Adipose tissue (tissue), 3 donors: ENCODE results near the gene ZNF577. TPM values are rescaled to one million over a fixed set of nuclear protein-coding genes. Genes with fewer than 3 reads are reported as not detected.

Experiments
- H3K27ac ChIP-seq: one replicate; pipeline ENCODE4 v1.5.1; 2013; ENCODE audit warnings: low read depth, low read length
- WGBS, 3 donors: extraction: QIAGEN DNeasy Blood & Tissue Kit; methylation state at CpG; one replicate each; pipeline ENCODE4 v1.1.7; 2013; 5-methylcytosine and 5-hydroxymethylcytosine counted together
- polyA plus RNA-seq, 3 donors: library from polyadenylated mRNA; stranded (reverse); fragments of 200-250 nt; gene quantifications; one replicate each; pipeline ENCODE4 v1.2.3, GENCODE V29; 2013
- donor health status: healthy with polysubstance abuse.
- donor health status: Bipolar disorder and iron deficiency.
- donor health status: healthy.

Gene ZNF577
- polyA plus RNA-seq, 3 donors: 6.7 to 11.2 (median 6.8) TPM

DNA sequence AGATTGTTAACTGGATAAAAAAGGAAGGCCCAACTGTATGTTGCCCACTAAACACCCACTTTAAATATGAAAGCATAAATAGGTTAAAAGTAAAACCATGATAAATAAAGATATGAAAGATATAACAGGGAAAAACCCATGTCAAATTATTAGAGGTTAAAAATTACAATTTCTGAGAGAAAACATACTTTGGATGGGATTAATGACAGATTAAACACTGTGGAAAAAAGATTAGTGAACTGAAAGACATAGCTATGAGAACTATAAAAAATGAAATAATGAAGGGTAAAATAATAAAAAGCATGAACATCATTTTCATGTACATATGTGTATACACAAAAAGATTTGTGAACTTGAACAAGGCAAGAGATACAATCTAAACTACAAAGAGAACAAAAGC is 2.2 kb upstream of the ZNF577 start:
- no peak overlapping the region for H3K27ac ChIP-seq

DNA sequence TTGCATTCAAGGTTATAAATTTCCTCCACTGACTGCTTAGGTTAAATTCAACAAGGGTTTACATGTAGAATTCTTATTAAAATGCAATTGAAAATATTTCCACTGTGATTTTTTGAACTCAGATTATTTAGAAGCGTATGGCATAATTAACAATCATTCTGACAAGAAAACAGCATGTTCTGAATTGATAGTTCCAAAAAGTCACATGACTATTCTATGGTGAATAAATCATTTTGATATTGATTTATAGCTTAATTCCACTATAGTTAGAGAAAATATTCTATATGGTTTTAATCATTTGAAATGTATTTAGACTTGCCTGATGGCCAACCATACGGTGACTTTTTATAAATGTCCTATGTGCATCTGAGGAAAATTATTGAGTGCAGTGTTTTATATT is 3.0 kb downstream of the ZNF577 start:
- 93 to 96% (median 95%) methylated on average over 2 of the region's 2 CpGs for WGBS, 3 donors
- no peak overlapping the region for H3K27ac ChIP-seq

DNA sequence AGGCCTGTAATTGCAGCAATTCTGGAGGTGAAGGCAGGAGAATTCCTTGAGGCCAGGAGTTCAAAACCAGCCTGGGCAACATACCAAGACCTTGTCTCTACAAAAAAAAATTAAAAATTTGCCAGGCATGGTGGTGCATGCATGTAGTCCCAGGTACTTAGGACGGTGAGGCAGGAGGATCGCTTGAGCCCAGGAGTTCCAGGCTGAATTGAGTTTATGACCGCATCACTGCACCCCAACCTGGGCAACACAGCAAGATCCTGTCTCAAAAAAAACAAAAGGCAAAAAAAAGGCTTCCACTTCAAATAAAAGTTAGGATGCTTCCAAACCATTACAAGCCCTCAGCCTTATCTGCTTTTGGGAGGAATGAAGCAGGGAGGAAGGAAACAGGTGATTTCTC is 5.2 kb downstream of the ZNF577 start:
- H3K27ac ChIP-seq: no peak overlapping the region
- 98% methylated on average over 3 of the region's 3 CpGs for WGBS, 3 donors

DNA sequence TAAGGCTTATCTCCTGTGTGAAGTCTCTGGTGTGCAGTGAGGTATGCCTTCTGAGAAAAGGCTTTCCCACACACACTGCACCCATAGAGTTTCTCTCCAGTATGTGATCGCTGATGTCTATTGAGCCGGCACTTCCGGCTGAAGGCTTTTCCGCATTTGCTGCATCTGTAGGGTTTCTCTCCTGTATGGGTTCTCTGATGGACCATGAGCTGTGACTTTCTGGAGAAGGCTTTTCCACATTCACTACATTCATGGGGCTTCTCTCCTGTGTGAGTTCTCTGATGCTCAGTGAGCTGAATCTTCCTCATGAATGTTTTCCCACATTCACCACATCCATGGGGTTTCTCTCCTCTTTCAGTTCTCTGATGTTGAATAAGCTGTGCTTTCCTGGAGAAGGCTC is 14.7 kb downstream of the ZNF577 start:
- H3K27ac ChIP-seq: no peak overlapping the region
- 98 to 99% (median 99%) methylated on average over 4 of the region's 4 CpGs for WGBS, 3 donors

DNA sequence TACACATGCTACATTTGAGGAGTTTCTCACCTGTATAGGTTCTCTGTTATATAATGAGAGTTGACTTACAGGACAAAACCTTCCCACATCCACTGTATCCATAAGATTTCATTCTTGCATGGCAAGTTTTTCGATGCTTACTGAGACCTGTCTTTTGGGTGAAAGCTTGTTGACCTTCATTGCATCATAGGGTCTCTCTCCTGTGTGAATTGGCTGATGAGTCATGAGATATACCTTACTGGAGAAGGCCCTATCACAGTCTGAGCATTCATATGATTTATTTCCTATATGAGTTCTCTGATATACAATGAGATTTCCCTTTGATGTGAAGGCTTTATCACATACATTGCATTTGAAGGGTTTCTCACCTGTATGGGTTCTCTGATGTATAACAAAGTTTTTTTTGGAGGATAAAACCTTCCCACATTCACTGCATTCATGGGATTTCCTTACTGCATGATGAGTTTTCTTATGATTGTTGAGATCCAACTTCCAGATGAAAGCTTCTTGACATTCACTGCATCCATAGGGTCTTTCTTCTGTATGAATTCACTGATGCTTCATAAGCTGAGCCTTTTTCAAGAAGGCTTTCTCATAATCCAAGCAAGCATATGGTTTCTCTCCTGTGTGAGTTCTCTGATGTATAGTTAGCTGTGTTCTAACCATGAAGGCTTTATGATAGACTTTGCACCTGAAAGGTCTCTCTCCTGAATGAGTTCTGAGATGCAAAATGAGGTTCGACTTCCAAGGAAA is 25.7 kb downstream of the ZNF577 start:
- 94 to 99% (median 96%) methylated on average over 2 of the region's 2 CpGs for WGBS, 3 donors
- H3K27ac ChIP-seq: no peak overlapping the region

DNA sequence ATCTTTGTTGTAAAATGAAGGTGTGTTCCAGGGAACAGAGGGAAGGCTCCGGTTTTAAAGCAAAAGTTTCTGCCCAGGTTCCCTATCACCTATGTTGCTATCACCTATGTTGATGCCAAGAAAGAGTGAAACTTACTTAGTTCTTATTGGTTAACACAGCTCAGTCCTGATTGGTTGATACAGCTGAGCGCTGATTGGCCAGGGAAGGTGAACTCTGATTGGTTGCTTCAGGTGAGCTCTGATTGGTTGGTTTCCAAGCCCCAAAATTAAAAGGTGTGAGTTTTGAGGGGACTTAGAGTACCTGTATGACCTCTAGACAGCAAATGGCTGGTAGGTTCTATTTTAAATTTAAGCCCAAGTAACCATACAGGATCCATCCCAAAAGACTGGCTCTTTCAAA is 50.6 kb downstream of the ZNF577 start:
- 95 to 97% (median 96%) methylated on average over 2 of the region's 2 CpGs for WGBS, 3 donors
- no peak overlapping the region for H3K27ac ChIP-seq

DNA sequence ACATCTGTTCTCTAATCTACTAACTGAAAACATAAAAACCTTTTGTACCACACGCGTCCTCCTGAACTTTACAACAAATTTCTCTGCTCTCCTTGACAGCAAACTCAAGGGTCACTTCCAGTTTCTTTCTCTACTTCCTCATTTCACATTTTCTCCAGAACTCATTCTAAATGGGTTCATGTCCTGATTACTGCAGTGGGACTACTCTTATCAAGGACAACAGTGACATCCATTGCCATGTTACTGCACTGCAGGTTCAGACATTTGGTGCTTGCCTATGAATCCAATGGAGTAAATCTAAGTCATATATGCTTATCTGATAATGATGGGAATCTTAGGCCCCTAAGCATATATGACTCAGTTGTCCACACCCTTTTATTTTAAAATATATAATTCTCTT is 57.5 kb downstream of the ZNF577 start:
- no peak overlapping the region for H3K27ac ChIP-seq
- 72 to 89% (median 80%) methylated on average over 2 of the region's 2 CpGs for WGBS, 3 donors

DNA sequence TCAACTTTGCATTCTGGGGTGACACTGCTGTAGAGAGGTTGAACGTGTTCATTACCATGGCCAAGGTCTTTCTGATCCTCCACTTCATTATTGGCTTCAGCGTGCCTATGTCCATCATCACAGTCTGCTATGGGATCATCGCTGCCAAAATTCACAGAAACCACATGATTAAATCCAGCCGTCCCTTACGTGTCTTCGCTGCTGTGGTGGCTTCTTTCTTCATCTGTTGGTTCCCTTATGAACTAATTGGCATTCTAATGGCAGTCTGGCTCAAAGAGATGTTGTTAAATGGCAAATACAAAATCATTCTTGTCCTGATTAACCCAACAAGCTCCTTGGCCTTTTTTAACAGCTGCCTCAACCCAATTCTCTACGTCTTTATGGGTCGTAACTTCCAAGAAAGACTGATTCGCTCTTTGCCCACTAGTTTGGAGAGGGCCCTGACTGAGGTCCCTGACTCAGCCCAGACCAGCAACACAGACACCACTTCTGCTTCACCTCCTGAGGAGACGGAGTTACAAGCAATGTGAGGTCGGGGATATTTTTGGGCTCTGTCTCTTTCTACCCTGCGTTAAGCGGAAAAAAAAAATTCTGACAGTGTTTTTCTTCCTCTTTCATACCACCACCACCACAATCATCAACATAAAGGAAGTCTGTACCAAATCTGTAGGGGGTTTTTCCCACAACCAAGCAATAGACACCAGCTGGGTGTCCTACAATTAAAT is 63.3 kb downstream of the ZNF577 start:
- H3K27ac ChIP-seq: no peak overlapping the region

DNA sequence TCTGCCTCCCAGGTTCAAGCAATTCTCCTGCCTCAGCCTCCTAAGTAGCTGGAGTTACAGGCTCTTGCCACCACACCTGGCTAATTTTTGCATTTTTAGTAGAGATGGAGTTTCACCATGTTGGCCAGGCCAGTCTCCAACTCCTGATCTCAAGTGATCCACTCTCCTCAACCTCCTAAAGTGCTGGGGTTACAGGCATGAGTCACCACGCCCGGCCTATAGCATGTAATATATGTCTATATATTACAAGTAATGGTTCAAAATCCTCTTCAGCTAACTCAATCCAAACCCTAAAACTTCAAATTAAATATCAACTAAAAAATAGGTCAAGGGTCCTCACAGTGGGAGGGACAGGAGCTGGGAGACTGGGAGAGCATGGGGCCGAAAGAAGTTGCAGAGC is 64.8 kb downstream of the ZNF577 start:
- H3K27ac ChIP-seq: no peak overlapping the region
- 92 to 94% (median 93%) methylated on average over 3 of the region's 3 CpGs for WGBS, 3 donors

More for the DNA sequence above, 63.3 kb downstream of the ZNF577 start:
- 72 to 87% (median 81%) methylated on average over 13 of the region's 13 CpGs for WGBS, 3 donors

DNA sequence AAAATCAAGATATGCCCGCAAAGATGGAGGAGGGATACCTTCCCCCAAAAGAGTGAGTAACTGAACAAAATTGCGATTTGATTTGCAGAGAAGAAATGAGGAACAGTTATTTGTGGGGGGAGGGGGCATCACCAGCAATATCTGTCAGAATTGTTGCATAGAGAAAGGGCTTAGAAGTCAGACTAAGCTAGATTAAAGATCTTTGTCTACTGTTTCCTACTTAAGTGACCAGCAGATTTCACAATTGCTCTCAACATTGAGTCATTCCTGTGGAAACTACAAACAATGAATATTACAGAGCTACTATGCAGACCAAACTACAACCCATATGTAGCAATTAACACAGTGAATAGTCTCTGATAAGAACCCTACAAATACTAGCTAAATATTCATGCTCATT is 65.4 kb downstream of the ZNF577 start:
- no peak overlapping the region for H3K27ac ChIP-seq

DNA sequence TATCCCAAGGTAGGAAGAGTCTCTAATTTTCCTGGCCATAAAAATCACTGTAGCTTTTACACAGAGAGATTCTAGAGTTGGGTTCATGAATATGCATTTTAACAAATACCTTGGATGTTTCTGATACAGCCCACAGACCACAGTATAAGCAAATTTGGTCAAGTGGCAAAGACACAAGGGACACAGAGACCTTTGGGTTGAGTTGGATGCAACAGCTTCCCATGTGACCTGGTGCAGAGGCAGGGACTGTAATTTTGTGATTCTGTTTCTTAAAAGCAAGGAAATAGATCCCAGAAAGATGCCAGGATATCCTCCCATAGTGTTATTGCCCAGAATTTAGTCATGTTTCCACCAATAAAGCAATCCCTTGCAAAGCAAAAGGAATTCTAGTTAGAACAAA is 65.8 kb downstream of the ZNF577 start:
- H3K27ac ChIP-seq: no peak overlapping the region

More for the DNA sequence above, 65.4 kb downstream of the ZNF577 start:
- 69 to 85% (median 83%) methylated on average over 2 of the region's 2 CpGs for WGBS, 3 donors

DNA sequence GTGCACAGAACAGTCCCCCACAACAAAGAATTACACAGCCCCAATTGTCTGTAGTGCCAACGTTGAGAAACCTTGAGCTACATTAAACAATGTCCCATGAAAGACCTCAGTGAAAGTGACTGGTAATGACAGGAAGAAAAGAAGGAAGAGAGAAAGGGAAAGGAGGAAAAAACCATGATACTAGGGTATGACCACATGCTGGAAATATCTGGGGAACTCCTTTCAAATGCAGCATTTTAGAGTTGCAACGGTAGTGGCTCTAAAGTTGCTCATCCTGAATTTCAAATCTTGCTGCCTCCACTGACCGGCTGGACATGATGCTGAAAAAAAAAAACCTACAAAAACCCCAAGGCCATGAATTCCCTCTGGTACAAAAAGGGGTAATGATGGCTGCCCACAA is 66.3 kb downstream of the ZNF577 start:
- 63 to 67% (median 65%) methylated on average over 3 of the region's 3 CpGs for WGBS, 3 donors
- no peak overlapping the region for H3K27ac ChIP-seq

Other genes with a start within 250 kb of the ZNF577 start
- 1 to 10 TPM; 1.1 to 3.8 (median 3.4) TPM for gene SIGLEC14, start 241.1 kb downstream of the ZNF577 start, polyA plus RNA-seq
- 10 to 100 TPM in 2 of 3 donors, 1 to 10 TPM in 1; 4.7 to 38.5 (median 14.3) TPM for gene SPACA6, start 194.6 kb downstream of the ZNF577 start, polyA plus RNA-seq
- gene HAS1, start 164.0 kb downstream of the ZNF577 start, polyA plus RNA-seq: 10 to 100 TPM in 2 of 3 donors, under 1 TPM in 1; 0.81 to 48.6 (median 17.3) TPM
- gene FPR1, start 136.1 kb downstream of the ZNF577 start, polyA plus RNA-seq: 10 to 100 TPM in 2 of 3 donors, 1 to 10 TPM in 1; 4.4 to 59.0 (median 27.8) TPM
- 10 to 100 TPM in 1 of 3 donors, 1 to 10 TPM in 2; 1.2 to 10.0 (median 3.9) TPM for gene FPR2, start 126.8 kb downstream of the ZNF577 start, polyA plus RNA-seq
- 1 to 10 TPM in 2 of 3 donors, under 1 TPM in 1; 0.67 to 4.5 (median 1.6) TPM for gene FPR3, start 92.8 kb downstream of the ZNF577 start, polyA plus RNA-seq
- gene ZNF649, start 17.1 kb upstream of the ZNF577 start, polyA plus RNA-seq: 1 to 10 TPM; 2.8 to 7.0 (median 3.1) TPM
- 1 to 10 TPM in 2 of 3 donors, under 1 TPM in 1; 0.56 to 3.4 (median 1.6) TPM for gene ZNF613, start 39.5 kb upstream of the ZNF577 start, polyA plus RNA-seq
- gene ZNF350, start 98.9 kb upstream of the ZNF577 start, polyA plus RNA-seq: 1 to 10 TPM; 3.9 to 5.6 (median 5.4) TPM
- gene ZNF615, start 120.3 kb upstream of the ZNF577 start, polyA plus RNA-seq: 1 to 10 TPM; 2.5 to 4.2 (median 2.7) TPM
- gene ZNF614, start 140.4 kb upstream of the ZNF577 start, polyA plus RNA-seq: 1 to 10 TPM; 1.8 to 4.3 (median 3.1) TPM
- gene ZNF432, start 160.9 kb upstream of the ZNF577 start, polyA plus RNA-seq: 1 to 10 TPM; 3.1 to 4.3 (median 3.3) TPM
- gene ZNF841, start 207.8 kb upstream of the ZNF577 start, polyA plus RNA-seq: 1 to 10 TPM; 5.1 to 5.9 (median 5.8) TPM